ACC112 (cell line): Measurements from ENCODE around the gene ACACA.
"Not testable (repeated sequence)": the region's sequence is repeated elsewhere in the genome, so short reads cannot be mapped to it uniquely, and the experiment has no call there.

Experiments used
- H2AFZ ChIP-seq: fragments of 200-600 bp; sonication (generic); one replicate; pipeline ENCODE4 v1.6.0; 2017; ENCODE audit warnings: antibody characterized with exemption, low read length; ENCODE audit not compliant: unreplicated experiment
- H3K27ac ChIP-seq: fragments of 200-600 bp; sonication (generic); 2 replicates; pipeline ENCODE4 v1.5.1; 2014; ENCODE audit warnings: low read depth, mild to moderate bottlenecking, antibody characterized with exemption, low read length, moderate library complexity
- H3K27me3 ChIP-seq: fragments of 200-600 bp; sonication (generic); 2 replicates; pipeline ENCODE4 v1.6.1; 2014; ENCODE audit warnings: mild to moderate bottlenecking, antibody characterized with exemption, low read length, moderate library complexity, mixed read lengths; ENCODE audit not compliant: insufficient read depth
- H3K36me3 ChIP-seq: fragments of 200-600 bp; sonication (generic); 2 replicates; pipeline ENCODE4 v1.6.1; 2016; ENCODE audit warnings: mild to moderate bottlenecking, antibody characterized with exemption, low read length, moderate library complexity, mixed read lengths; ENCODE audit not compliant: insufficient read depth
- H3K4me1 ChIP-seq: fragments of 200-600 bp; sonication (generic); one replicate; pipeline ENCODE4 v1.6.1; 2016; ENCODE audit warnings: low read length, mixed read lengths; ENCODE audit not compliant: insufficient read depth, unreplicated experiment, control insufficient read depth
- H3K4me3 ChIP-seq: fragments of 200-600 bp; sonication (generic); 2 replicates; pipeline ENCODE4 v1.5.1; 2014; ENCODE audit warnings: mild to moderate bottlenecking, low read depth, low read length
- H3K79me2 ChIP-seq: fragments of 200-600 bp; sonication (generic); one replicate; pipeline ENCODE4 v1.6.0; 2016; ENCODE audit warnings: low read length; ENCODE audit not compliant: control insufficient read depth, unreplicated experiment, insufficient read depth

Gene ACACA

GRCh38 chr17:37406635-37407461, at the start of gene ACACA, which contains the start of gene TADA2A:
ACACA (minus strand) TSS chr17:37406836; CDS start chr17:37406299, 537 bp downstream.
TADA2A (plus strand) TSS chr17:37406886; CDS start chr17:37411366, 4,480 bp downstream.
- peak within 1 kb of the TSS; percentile 100 for H3K4me3 ChIP-seq
- peaks cover 21% of the 10 kb centered on the region for H3K4me1 ChIP-seq
- H2AFZ ChIP-seq: peak within 1 kb of the TSS; percentile 90
- H3K27me3 ChIP-seq: no peaks in the 10 kb centered on the region
- H3K27ac ChIP-seq: peak within 1 kb of the TSS; percentile 88
- H3K36me3 ChIP-seq: peaks cover 6% of the 10 kb centered on the region
- peaks cover 72% of the 10 kb centered on the region for H3K79me2 ChIP-seq

GRCh38 chr17:37450112-37450511, 43.5 kb upstream of the ACACA start:
- Histone ChIP-seq H3K27ac (no peak overlapping the region), H2AFZ (no peak overlapping the region), H3K27me3 (no peaks in the 10 kb centered on the region), H3K4me1 (peaks cover 21% of the 10 kb centered on the region), H3K79me2 (peaks cover 8% of the 10 kb centered on the region), H3K36me3 (peaks cover 15% of the 10 kb centered on the region; the same call in 1 of the 2 replicates), H3K4me3 (no peak overlapping the region)

GRCh38 chr17:37447641-37448040, 41.0 kb upstream of the ACACA start:
- peak overlapping the region; percentile 66 for H3K27ac ChIP-seq
- no peaks in the 10 kb centered on the region for H3K27me3 ChIP-seq
- H2AFZ ChIP-seq: no peak overlapping the region
- peaks cover 17% of the 10 kb centered on the region for H3K4me1 ChIP-seq
- peaks cover 20% of the 10 kb centered on the region; the same call in 1 of the 2 replicates for H3K36me3 ChIP-seq
- H3K4me3 ChIP-seq: no peak overlapping the region
- H3K79me2 ChIP-seq: peaks cover 8% of the 10 kb centered on the region

GRCh38 chr17:37446027-37446426, 39.4 kb upstream of the ACACA start:
- Histone ChIP-seq H2AFZ (no peak overlapping the region), H3K36me3 (peaks cover 22% of the 10 kb centered on the region; the same call in 1 of the 2 replicates), H3K27ac (no peak overlapping the region)

GRCh38 chr17:37441369-37442014, 34.9 kb upstream of the ACACA start:
- not testable (repeated sequence) for H3K27me3 ChIP-seq, H2AFZ ChIP-seq, H3K4me1 ChIP-seq, H3K4me3 ChIP-seq, H3K79me2 ChIP-seq
- Histone ChIP-seq H3K27ac (peak overlapping the region; percentile 76), H3K36me3 (peaks cover 37% of the 10 kb centered on the region)

More at GRCh38 chr17:37446027-37446426, 39.4 kb upstream of the ACACA start:
- Histone ChIP-seq H3K4me3 (no peak overlapping the region), H3K27me3 (no peaks in the 10 kb centered on the region), H3K79me2 (peaks cover 8% of the 10 kb centered on the region), H3K4me1 (peaks cover 21% of the 10 kb centered on the region)

- Histone ChIP-seq H2AFZ (no peak overlapping the region), H3K4me3 (no peak overlapping the region), H3K79me2 (no peaks in the 10 kb centered on the region), H3K27ac (peak overlapping the region; percentile 76), H3K4me1 (peaks cover 4% of the 10 kb centered on the region), H3K27me3 (no peaks in the 10 kb centered on the region), H3K36me3 (peaks cover 38% of the 10 kb centered on the region)
These were observed 33.8 kb upstream of the ACACA start for GRCh38 chr17:37440424-37440823.

GRCh38 chr17:37438141-37438540, 31.5 kb upstream of the ACACA start:
- Histone ChIP-seq H3K79me2 (peaks cover 6% of the 10 kb centered on the region), H3K27ac (no peak overlapping the region), H3K36me3 (peaks cover 33% of the 10 kb centered on the region), H3K27me3 (no peaks in the 10 kb centered on the region), H2AFZ (no peak overlapping the region), H3K4me1 (peaks cover 4% of the 10 kb centered on the region), H3K4me3 (no peak overlapping the region)

- H3K4me1 ChIP-seq: peaks cover 13% of the 10 kb centered on the region
- no peak overlapping the region for H2AFZ ChIP-seq
- H3K27ac ChIP-seq: no peak overlapping the region
- peaks cover 15% of the 10 kb centered on the region for H3K79me2 ChIP-seq
- peaks cover 9% of the 10 kb centered on the region for H3K36me3 ChIP-seq
- H3K27me3 ChIP-seq: no peaks in the 10 kb centered on the region
- H3K4me3 ChIP-seq: no peak overlapping the region
These were observed 26.0 kb upstream of the ACACA start for GRCh38 chr17:37432671-37433070.

- H2AFZ ChIP-seq: peak overlapping the region; percentile 29
- peak overlapping the region; percentile 80 for H3K27ac ChIP-seq
- H3K36me3 ChIP-seq: peaks cover 17% of the 10 kb centered on the region
- H3K4me3 ChIP-seq: no peak overlapping the region
- peaks cover 15% of the 10 kb centered on the region for H3K79me2 ChIP-seq
- peaks cover 13% of the 10 kb centered on the region for H3K4me1 ChIP-seq
- no peaks in the 10 kb centered on the region for H3K27me3 ChIP-seq
These were observed 23.5 kb upstream of the ACACA start for GRCh38 chr17:37430051-37430627.

GRCh38 chr17:37429453-37429852, 22.8 kb upstream of the ACACA start:
- Histone ChIP-seq H3K27ac (peak overlapping the region; percentile 80), H2AFZ (no peak overlapping the region)

More at GRCh38 chr17:37429453-37429852, 22.8 kb upstream of the ACACA start:
- Histone ChIP-seq H3K79me2 (peaks cover 15% of the 10 kb centered on the region), H3K4me1 (peaks cover 13% of the 10 kb centered on the region), H3K36me3 (peaks cover 19% of the 10 kb centered on the region), H3K4me3 (no peak overlapping the region), H3K27me3 (no peaks in the 10 kb centered on the region)
